IPS DF 6.9 (cell line): ENCODE results near the gene CYTIP.

ENCODE experiments used
- DNase-seq: peaks from one replicate; pipeline ENCODE4 v3.0.0-alpha.2; 2013; ENCODE audit warnings: low read depth, low spot score
- H3K27ac ChIP-seq: one replicate; pipeline ENCODE4 v1.5.1; 2013; ENCODE audit warnings: low read length, control low read depth
- H3K27me3 ChIP-seq: 2 replicates; pipeline ENCODE4 v1.6.1; 2013; ENCODE audit warnings: mild to moderate bottlenecking, low read length; ENCODE audit not compliant: control insufficient read depth, insufficient read depth
- H3K36me3 ChIP-seq: 2 replicates; pipeline ENCODE4 v1.6.1; 2013; ENCODE audit warnings: low read length; ENCODE audit not compliant: control insufficient read depth, insufficient read depth
- H3K4me1 ChIP-seq: 2 replicates; pipeline ENCODE4 v1.6.1; 2013; ENCODE audit warnings: low read length; ENCODE audit not compliant: control insufficient read depth, insufficient read depth
- H3K4me3 ChIP-seq: 2 replicates; pipeline ENCODE4 v1.5.1; 2013; ENCODE audit warnings: mild to moderate bottlenecking, low read length
- H3K9me3 ChIP-seq: 2 replicates; pipeline ENCODE4 v1.6.1; 2013; ENCODE audit warnings: low read length, inconsistent platforms; ENCODE audit not compliant: control insufficient read depth, insufficient read depth
- WGBS: extraction: QIAGEN DNeasy Blood & Tissue Kit; methylation state at CpG from one replicate; pipeline ENCODE4 v1.1.7; 2013; ENCODE audit warnings: mixed read lengths, missing lambda C conversion rate; ENCODE audit not compliant: insufficient read length, insufficient coverage; 5-methylcytosine and 5-hydroxymethylcytosine counted together

Gene CYTIP

GRCh38 chr2:157440404-157441071 lies 3.4 kb downstream of the CYTIP start:
- no peaks in the 10 kb centered on the region for H3K36me3 ChIP-seq
- WGBS: no CpG with 5 or more reads among the region's 5 CpGs
- no peaks in the 10 kb centered on the region for H3K4me1 ChIP-seq
- H3K27ac ChIP-seq: no peak overlapping the region
- no peaks in the 10 kb centered on the region for H3K27me3 ChIP-seq
- H3K4me3 ChIP-seq: no peak overlapping the region
- no peaks in the 10 kb centered on the region for H3K9me3 ChIP-seq
- no peak for DNase-seq

DNA sequence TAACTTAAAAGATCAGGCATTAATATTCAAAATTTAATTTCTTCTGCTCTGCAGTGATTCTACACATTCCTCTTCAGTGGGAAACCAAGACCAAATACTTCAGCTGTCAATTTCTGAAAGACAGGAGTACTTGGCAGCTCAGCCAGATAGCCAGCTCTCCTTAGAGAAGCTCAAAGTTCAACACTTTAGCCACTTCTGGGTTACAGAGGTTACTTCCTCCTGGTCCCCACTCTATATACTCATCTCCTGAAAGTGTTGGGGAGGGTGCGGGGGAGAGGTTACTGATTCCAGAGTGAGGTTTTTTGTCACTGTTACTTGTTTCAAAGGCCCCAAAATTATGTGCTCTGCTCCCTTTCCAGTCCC lies 4.1 kb downstream of the CYTIP start:
- no peaks in the 10 kb centered on the region for H3K27me3 ChIP-seq
- no peaks in the 10 kb centered on the region for H3K9me3 ChIP-seq
- no peak overlapping the region for H3K4me3 ChIP-seq
- no CpG with 5 or more reads among the region's 1 CpG for WGBS
- H3K27ac ChIP-seq: no peak overlapping the region
- H3K36me3 ChIP-seq: no peaks in the 10 kb centered on the region
- no peak for DNase-seq
- no peaks in the 10 kb centered on the region for H3K4me1 ChIP-seq

DNA sequence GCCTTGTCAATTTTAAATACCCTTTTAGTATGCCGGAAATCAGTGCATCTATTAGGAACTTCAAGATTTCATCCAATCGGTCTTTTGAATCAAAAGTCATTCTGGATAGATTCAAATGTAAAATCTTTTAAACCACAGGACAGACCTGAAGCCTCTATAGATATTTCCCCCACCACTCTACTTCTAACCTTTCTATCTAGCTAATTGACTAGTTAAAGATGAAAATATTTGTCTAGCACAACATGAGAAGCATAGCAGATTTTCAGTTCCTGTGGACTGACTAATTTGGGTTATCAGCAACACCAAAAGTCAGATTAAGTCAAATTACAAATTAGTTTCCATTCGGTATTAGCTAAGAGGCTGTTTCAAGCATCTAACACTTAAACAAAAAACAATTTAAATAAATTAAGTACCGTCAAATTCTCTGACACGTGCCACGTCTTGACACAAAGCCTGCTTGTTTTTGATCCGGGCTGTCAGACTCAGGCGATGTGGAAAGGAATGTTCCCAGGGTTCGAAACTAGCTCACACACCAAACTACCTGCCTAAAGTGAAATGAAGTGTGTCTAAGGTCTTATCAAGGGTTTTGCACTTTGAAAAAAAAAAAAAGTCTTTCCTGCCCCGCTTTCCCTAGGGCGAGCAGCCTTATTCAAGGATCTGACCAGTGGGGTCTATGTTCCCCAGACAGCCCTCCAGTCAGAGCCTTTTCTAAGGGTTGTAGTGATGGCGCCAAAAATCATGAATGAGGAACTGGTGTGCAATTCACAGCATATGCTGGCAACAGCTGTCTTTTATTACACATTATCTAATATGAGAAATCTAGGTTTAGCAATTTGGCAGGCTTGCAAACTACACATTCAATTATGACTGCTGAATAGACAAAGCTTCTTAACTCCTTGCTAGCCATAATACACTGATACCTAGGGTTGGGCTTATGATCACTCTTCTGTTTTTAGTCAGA lies 4.7 kb downstream of the CYTIP start:
- DNase-seq: no peak
- Histone ChIP-seq H3K27me3 (no peaks in the 10 kb centered on the region), H3K4me3 (no peak overlapping the region), H3K4me1 (no peaks in the 10 kb centered on the region), H3K9me3 (no peaks in the 10 kb centered on the region), H3K27ac (no peak overlapping the region), H3K36me3 (no peaks in the 10 kb centered on the region)
- no CpG with 5 or more reads among the region's 12 CpGs for WGBS

DNA sequence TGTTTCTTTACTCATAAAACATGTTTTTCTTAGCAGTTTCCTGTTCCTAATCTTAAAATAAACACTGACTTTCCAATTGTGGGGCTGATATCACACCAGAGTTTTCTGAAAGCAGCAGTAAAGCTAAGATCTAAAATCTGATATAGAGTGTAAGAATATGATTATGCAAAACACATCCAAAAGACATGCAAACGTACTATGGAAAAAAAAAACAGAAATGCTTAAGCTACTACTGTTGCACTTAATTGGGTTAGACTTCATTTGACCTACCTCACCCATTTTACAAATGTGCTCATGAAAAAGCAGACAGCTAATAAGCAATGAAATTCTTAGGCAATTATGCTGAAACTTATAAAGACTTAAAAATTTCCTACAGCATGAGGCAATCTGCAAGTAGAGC lies 10.5 kb downstream of the CYTIP start:
- no CpG with 5 or more reads among the region's 1 CpG for WGBS
- no peaks in the 10 kb centered on the region for H3K9me3 ChIP-seq
- H3K27ac ChIP-seq: no peak overlapping the region

GRCh38 chr2:157432475-157433106 lies 11.3 kb downstream of the CYTIP start:
- DNase-seq: no peak
- WGBS: no CpG with 5 or more reads among the region's 2 CpGs
- no peaks in the 10 kb centered on the region for H3K27me3 ChIP-seq
- no peak overlapping the region for H3K27ac ChIP-seq
- no peaks in the 10 kb centered on the region for H3K36me3 ChIP-seq
- no peaks in the 10 kb centered on the region for H3K4me1 ChIP-seq
- H3K4me3 ChIP-seq: no peak overlapping the region
- H3K9me3 ChIP-seq: no peaks in the 10 kb centered on the region

More for the DNA sequence above, 10.5 kb downstream of the CYTIP start:
- Histone ChIP-seq H3K4me1 (no peaks in the 10 kb centered on the region), H3K36me3 (no peaks in the 10 kb centered on the region), H3K4me3 (no peak overlapping the region), H3K27me3 (no peaks in the 10 kb centered on the region)
- no peak for DNase-seq

- no peaks in the 10 kb centered on the region for H3K36me3 ChIP-seq
These were observed 12.7 kb downstream of the CYTIP start for GRCh38 chr2:157431176-157431575.

DNA sequence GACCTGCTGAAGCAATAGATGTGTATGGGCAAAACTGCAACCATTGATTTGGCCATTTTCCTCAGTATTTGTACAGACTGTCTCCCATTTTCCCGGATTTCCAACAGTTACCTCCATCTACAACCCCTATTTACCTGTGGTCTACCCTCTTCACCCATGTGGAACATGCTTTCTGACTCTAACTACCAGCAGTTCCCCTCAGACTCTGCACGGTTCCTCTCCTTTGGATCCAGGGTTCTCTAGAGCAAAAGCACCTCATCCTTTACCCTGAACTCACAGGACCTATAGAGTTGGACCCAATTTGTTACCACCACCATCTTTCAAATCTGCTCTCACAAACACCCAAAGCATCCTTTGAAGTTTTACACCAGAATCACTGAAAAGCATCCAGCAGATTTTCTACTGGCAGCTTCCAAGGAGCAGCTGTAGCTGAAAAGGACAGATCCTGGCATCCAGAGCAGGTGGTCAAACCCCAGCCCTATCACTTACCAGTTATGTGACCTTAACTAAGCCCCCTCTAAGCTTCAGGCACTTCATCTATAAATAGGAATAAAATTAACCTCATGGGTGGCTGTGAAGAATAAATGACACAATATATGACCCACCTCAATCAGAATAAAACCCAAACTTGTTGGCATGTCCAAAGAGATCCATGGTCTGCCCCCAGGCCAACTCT lies 15.3 kb downstream of the CYTIP start:
- H3K4me1 ChIP-seq: no peaks in the 10 kb centered on the region
- no peaks in the 10 kb centered on the region for H3K9me3 ChIP-seq
- H3K27ac ChIP-seq: no peak overlapping the region
- no peak overlapping the region for H3K4me3 ChIP-seq
- H3K27me3 ChIP-seq: no peaks in the 10 kb centered on the region
- DNase-seq: no peak
- H3K36me3 ChIP-seq: no peaks in the 10 kb centered on the region
- WGBS: no CpG with 5 or more reads among the region's 2 CpGs

More at GRCh38 chr2:157431176-157431575, 12.7 kb downstream of the CYTIP start:
- no peaks in the 10 kb centered on the region for H3K9me3 ChIP-seq
- WGBS: no CpG with 5 or more reads among the region's 3 CpGs
- no peak for DNase-seq
- no peak overlapping the region for H3K27ac ChIP-seq
- no peaks in the 10 kb centered on the region for H3K4me1 ChIP-seq
- H3K4me3 ChIP-seq: no peak overlapping the region
- H3K27me3 ChIP-seq: no peaks in the 10 kb centered on the region

DNA sequence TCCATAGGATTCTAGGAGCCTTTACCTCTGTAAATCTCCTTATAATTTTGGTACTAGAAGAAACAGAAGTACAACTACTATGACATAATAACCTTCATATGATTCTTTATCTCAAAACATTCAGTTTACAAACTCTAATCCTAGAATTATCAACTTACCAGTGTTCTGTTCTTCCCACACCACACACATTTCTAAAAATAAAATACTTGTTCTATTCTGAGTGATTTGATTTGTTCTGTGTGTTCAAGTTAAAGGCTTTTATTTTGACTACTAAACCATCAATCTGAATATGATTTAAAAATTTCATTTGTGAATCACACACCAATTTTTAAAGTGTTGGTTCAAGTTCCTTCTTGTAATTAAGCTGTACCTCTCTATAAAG lies 16.0 kb downstream of the CYTIP start:
- Histone ChIP-seq H3K27ac (no peak overlapping the region), H3K27me3 (no peaks in the 10 kb centered on the region), H3K4me1 (no peaks in the 10 kb centered on the region), H3K4me3 (no peak overlapping the region), H3K36me3 (no peaks in the 10 kb centered on the region), H3K9me3 (no peaks in the 10 kb centered on the region)
- no peak for DNase-seq

DNA sequence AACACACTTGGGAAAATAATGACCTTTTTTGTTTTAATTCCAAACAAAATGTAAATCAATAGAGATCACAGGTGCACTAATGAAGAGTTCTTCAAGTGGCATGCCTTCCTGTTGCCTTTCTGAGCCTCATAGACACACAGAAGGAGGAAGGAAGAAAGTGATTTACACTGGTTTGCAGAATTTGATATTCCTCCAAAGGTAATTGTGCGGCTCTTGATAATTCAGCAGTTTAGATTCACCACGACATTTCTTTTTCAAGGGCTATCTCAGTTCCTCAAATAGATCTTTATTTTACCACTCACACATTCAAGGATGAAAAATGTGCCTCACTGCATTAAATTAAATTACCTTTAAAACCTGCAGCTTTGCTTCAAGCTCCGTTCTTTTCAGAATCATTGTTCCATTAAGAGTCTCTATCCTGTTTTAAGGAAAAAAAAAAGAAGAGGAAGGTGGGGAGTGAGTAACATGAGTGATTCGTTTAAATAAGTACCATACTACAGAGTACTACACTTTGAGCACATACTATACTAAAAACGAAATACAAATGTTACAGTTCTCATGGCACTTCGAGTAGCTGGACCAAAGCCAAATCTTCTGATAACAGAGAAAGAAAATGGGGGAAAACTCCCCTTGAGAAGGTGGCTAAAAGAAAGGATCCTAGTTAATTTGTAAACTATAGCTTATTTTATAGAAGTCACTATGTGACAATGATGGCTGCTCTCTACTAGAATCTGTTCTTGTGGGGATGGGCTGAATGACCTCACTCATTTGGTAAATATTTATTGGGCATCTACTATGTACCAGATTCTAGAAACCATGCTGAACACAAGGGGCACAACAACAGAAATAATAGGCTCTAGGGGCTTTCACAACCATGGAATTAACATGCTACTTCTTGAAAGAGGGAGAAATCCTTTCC lies 16.6 kb downstream of the CYTIP start:
- no CpG with 5 or more reads among the region's 6 CpGs for WGBS
- Histone ChIP-seq H3K4me1 (no peaks in the 10 kb centered on the region), H3K27ac (no peak overlapping the region), H3K9me3 (no peaks in the 10 kb centered on the region), H3K27me3 (no peaks in the 10 kb centered on the region), H3K36me3 (no peaks in the 10 kb centered on the region), H3K4me3 (no peak overlapping the region)
- DNase-seq: no peak
